Activated T-helper 2 cell treated with anti-CD3 and anti-CD28 coated beads, Interferon-gamma antibody, Interleukin-2, Interleukin-4, amounts not matched to agents 10 μg/mL and 5 μg/mL and 100 μg/mL, durations not matched to agents 14 hours and 24 hours and 36 hours (primary cell): ENCODE results near the gene CFHR2. TPM values are rescaled to one million over a fixed set of nuclear protein-coding genes. Genes with fewer than 3 reads are reported as not detected.
"Not testable (repeated sequence)": the region's sequence is repeated elsewhere in the genome, so short reads cannot be mapped to it uniquely, and the experiment has no call there.

Experiments
- DNase-seq: peaks from one replicate; pipeline ENCODE4 v3.0.0; 2021; ENCODE audit warnings: low spot score
- H3K27ac Mint-ChIP-seq: one replicate; pipeline ENCODE4 v1.8.0; 2021; ENCODE audit warnings: mixed read lengths
- H3K27me3 Mint-ChIP-seq: one replicate; pipeline ENCODE4 v1.8.0; 2021; ENCODE audit warnings: low read depth, mixed read lengths
- H3K36me3 Mint-ChIP-seq: one replicate; pipeline ENCODE4 v1.8.0; 2021; ENCODE audit warnings: low read depth, mixed read lengths
- H3K4me1 Mint-ChIP-seq: one replicate; pipeline ENCODE4 v1.8.0; 2021; ENCODE audit warnings: low read depth, mixed read lengths
- H3K4me3 Mint-ChIP-seq: one replicate; pipeline ENCODE4 v1.8.0; 2021; ENCODE audit warnings: low read depth, mild to moderate bottlenecking, moderate library complexity, mixed read lengths
- H3K9me3 Mint-ChIP-seq: one replicate; pipeline ENCODE4 v1.8.0; 2021; ENCODE audit warnings: mixed read lengths
- intact Hi-C: fragments of 100-400 bp; cut with micrococcal nuclease; formaldehyde crosslinking; loops from one replicate; pipeline ENCODE4 v1.15.1; 2023
- total RNA-seq: library from RNA; stranded (reverse); gene quantifications from 2 replicates; pipeline ENCODE4 v1.2.3, GENCODE V29; 2022

The CFHR2 gene
- not detected in 2 replicates for total RNA-seq

DNA sequence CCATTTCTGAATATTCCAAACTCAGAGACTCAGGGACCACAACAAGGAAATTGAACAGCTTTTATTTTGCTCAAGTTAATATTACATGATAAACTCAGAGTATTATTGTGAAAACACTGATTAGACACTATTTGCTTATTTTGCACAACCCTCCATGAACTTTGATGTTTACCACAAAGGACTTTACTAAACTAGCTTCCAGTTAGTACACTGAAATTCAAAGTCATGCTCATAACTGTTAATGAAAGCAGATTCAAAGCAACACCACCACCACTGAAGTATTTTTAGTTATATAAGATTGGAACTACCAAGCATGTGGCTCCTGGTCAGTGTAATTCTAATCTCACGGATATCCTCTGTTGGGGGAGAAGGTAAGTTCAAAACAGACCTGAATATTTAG is at the start of gene CFHR2:
TSS of gene CFHR2 (plus strand) at position 171 of the 400 bp plus-strand sequence. CDS start at position 314, 143 bp downstream.
- not testable (repeated sequence) for H3K36me3 Mint-ChIP-seq, H3K4me3 Mint-ChIP-seq, DNase-seq, H3K27ac Mint-ChIP-seq, H3K4me1 Mint-ChIP-seq, H3K27me3 Mint-ChIP-seq, H3K9me3 Mint-ChIP-seq
- intact Hi-C loops, result loop anchor here (10.0 kb wide), 1 partner anchor 129 kb away; the partner anchor contains the start of gene CFHR1

DNA sequence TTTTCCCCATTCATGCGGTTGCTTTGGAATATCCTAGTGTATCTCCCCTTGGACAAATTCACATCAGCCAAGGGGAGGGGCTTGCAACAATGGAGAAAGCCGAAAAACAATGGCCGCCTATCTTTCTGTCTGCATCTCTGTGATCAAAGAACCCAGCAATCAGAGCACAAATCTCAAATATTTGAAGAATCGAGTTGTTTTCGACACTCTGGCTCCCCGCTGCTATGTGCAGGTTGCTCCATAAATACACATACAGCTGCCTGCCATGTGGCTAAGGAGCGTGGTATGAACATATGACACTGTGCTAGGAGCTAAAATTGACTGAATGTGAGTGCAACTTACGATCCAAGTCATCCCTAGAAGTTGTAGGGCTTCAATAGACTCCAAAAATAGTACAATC is 47.2 kb upstream of the CFHR2 start:
- Mint-ChIP-seq H3K4me3 (no peak overlapping the region), H3K27me3 (peaks cover 4% of the 10 kb centered on the region), H3K9me3 (no peaks in the 10 kb centered on the region), H3K4me1 (no peaks in the 10 kb centered on the region), H3K27ac (no peak overlapping the region), H3K36me3 (no peaks in the 10 kb centered on the region)
- intact Hi-C loops, result no loop called here
- DNase-seq, result no peak

DNA sequence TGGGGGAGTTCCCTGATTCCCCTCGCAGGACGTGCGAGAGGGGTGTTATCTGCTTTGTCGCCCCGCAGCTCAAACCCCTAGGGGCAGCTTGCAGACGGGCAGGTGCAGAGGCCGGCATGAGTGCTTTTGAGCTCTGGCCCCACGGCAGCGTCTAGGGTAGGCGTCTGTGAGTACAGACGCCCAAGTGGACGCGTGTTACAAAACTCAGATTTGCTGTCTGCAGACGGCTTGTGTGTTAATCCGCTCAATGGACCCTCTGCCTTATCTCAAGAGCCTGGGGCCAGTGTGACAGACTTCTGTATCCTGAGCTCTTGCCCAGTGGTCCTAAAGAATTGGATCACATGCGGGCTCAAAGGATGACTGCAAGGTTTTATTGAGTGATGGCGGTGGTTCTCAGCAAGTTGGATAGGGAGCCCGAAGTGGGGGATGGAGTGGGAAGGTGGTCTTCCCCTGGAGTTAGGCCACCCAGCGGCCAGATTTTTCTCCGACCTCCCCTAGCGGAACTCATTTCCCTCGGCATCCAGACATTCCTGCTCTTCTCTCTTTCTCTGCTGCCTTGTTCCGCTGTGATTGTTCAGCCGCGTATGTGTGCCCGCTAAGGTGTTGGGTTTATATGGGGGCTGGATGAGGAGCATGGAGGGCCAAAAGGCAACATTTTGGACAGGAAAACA is 46.2 kb upstream of the CFHR2 start:
- peaks cover 4% of the 10 kb centered on the region for H3K27me3 Mint-ChIP-seq
- no peaks in the 10 kb centered on the region for H3K4me1 Mint-ChIP-seq
- no peak for DNase-seq
- no peak overlapping the region for H3K27ac Mint-ChIP-seq
- no peaks in the 10 kb centered on the region for H3K9me3 Mint-ChIP-seq
- H3K36me3 Mint-ChIP-seq, result no peaks in the 10 kb centered on the region
- H3K4me3 Mint-ChIP-seq, result no peak overlapping the region
- intact Hi-C loops, result no loop called here

DNA sequence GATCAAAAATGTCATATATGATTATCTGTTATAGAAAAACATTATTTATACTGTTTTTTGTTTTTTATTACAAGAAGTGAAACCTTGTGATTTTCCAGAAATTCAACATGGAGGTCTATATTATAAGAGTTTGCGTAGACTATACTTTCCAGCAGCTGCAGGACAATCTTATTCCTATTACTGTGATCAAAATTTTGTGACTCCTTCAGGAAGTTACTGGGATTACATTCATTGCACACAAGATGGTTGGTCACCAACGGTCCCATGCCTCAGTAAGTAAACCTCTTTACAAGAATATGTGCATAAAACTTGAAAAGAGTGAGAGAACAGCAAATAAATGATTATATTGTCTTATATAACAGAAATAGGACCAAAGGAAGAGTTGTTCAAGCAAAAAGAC is 41.2 kb upstream of the CFHR2 start:
- Mint-ChIP-seq H3K4me3 (no peak overlapping the region), H3K27me3 (peaks cover 4% of the 10 kb centered on the region), H3K36me3 (no peaks in the 10 kb centered on the region), H3K9me3 (no peaks in the 10 kb centered on the region), H3K4me1 (no peaks in the 10 kb centered on the region), H3K27ac (no peak overlapping the region)
- DNase-seq, result no peak
- intact Hi-C loops, result no loop called here

DNA sequence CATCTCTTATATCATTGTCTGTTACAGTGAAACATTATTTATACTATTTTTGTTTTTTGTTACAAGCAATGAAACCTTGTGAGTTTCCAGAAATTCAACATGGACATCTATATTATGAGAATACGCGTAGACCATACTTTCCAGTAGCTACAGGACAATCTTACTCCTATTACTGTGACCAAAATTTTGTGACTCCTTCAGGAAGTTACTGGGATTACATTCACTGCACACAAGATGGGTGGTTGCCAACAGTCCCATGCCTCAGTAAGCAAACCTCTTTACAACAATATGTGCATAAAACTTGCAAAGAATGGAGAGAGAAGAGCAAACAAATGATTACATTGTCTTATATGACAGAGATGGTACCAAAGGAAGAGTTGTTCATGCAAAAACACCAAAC is 33.3 kb upstream of the CFHR2 start:
- H3K36me3 Mint-ChIP-seq, result no peaks in the 10 kb centered on the region
- no peak for DNase-seq
- H3K4me1 Mint-ChIP-seq, result no peaks in the 10 kb centered on the region
- H3K9me3 Mint-ChIP-seq, result no peaks in the 10 kb centered on the region
- H3K27me3 Mint-ChIP-seq, result no peaks in the 10 kb centered on the region
- H3K27ac Mint-ChIP-seq, result no peak overlapping the region
- intact Hi-C loops, result no loop called here
- H3K4me3 Mint-ChIP-seq, result no peak overlapping the region

DNA sequence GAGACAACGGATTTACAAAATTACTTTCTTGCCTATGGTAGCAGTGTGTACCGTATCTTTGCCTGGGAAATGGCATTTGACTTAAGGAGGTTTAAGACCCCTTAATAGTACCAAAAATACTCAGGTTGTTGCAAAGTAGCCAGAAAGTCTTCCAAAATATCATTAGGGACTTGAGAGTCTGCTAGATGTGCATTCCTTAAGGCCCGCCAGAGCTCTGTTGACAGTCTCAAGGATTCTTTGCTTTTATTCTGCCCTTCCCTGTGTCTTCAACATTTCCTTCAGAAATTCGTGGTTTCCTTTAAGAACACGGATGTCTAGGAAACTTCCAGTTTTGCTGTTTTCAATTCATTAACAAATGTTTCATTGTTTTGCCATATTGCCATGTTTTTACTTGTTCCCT is 31.3 kb upstream of the CFHR2 start:
- DNase-seq, H3K4me3 Mint-ChIP-seq, H3K36me3 Mint-ChIP-seq, H3K27ac Mint-ChIP-seq, H3K4me1 Mint-ChIP-seq, H3K27me3 Mint-ChIP-seq, intact Hi-C loops, H3K9me3 Mint-ChIP-seq: not testable (repeated sequence)

DNA sequence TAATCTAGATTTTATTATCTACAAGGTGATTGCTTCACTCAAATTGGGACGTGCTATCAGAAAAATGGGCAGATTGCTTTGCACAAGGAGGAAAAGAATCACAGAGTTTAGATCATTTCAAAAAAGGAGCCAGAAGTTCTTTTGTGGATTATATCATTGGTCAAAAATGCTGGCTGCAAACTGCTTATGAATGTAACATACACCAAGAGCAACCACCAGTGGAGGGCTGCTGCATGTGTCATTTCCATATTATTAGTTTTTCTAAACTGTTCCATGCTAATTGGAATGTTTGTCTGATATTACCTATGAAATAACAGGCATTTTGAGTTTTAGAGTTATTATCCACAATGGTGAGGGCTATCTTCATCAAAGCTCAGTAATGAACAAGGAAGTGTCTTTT is 16.7 kb upstream of the CFHR2 start:
- H3K9me3 Mint-ChIP-seq, H3K4me3 Mint-ChIP-seq, intact Hi-C loops, H3K36me3 Mint-ChIP-seq, H3K27me3 Mint-ChIP-seq, DNase-seq, H3K27ac Mint-ChIP-seq, H3K4me1 Mint-ChIP-seq: not testable (repeated sequence)

DNA sequence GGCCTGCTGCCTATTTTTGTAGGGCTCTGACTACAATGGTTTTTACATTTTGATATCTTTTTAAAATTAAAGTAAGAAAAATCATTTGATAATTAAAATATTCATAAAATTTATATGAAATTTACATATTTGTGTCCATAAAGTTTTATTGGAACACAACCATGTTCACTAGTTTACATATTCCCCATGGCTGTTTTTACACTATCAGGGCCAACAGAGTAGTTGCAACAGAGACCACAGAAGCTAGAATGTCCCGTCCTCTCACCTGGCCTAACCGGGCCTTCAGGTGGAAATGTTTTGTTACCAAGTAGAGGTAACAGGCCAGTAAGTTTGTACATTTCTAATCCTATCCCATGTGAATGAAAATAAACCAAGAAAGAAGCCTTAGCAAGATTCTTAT is 10.7 kb upstream of the CFHR2 start:
- H3K4me3 Mint-ChIP-seq, H3K9me3 Mint-ChIP-seq, H3K36me3 Mint-ChIP-seq, H3K27me3 Mint-ChIP-seq, DNase-seq, H3K4me1 Mint-ChIP-seq, H3K27ac Mint-ChIP-seq, intact Hi-C loops: not testable (repeated sequence)

DNA sequence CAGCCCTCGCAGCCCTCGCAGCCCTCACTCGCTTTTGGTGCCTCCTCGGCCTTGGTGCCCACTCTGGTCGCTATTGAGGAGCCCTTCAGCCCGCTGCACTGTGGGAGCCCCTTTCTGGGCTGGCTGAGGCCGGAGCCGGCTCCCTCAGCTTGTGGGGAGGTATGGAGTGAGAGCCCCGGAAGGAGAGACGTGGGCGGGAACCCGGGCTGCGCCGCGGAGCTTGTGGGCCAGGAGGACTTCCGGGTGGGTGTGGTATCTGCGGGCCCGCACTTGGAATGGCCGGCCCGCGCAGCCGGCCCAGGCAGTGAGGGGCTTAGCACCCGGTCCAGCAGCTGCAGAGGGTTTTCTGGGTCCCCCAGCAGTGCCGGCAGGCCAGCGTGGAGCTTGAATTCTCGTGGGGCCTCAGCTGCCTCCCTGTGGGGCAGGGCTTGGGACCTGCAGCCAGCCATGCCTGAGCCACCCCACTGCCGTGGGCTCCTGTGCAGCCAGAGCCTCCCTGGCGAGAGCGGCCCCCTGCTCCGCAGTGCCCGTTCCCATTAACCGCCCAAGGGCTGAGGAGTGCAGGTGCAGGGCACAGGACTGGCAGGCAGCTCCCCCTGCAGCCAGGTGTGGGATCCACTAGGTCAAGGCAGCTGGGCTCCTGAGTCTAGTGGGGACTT is 9.9 kb upstream of the CFHR2 start:
- no peak for DNase-seq
- no peaks in the 10 kb centered on the region for H3K9me3 Mint-ChIP-seq
- H3K27ac Mint-ChIP-seq, result no peak overlapping the region
- no peaks in the 10 kb centered on the region for H3K4me1 Mint-ChIP-seq
- H3K27me3 Mint-ChIP-seq, result no peaks in the 10 kb centered on the region
- H3K36me3 Mint-ChIP-seq, result no peaks in the 10 kb centered on the region
- intact Hi-C loops, result no loop called here
- H3K4me3 Mint-ChIP-seq, result no peak overlapping the region

DNA sequence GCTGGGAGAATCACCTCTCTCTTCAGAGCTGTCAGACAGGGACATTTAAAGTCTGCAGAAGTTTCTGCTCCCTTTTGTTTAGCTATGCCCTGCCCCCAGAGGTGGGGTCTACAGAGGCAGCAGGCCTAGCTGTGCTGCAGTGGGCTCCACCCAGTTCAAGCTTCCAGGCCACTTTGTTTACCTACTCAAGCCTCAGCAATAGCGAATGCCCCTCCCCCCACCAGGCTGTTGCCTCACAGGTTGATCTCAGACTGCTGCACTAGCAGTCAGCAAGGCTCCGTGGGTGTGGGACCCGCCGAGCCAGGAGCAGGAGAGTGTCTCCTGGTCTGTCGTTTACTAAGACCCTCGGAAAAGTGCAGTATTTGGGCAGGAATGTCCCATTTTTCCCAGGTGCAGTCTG is 2.1 kb upstream of the CFHR2 start:
- intact Hi-C loops, result loop anchor here (10.0 kb wide), 1 partner anchor 127 kb away; the partner anchor contains the start of gene CFHR1
- H3K9me3 Mint-ChIP-seq, DNase-seq, H3K4me1 Mint-ChIP-seq, H3K27ac Mint-ChIP-seq, H3K27me3 Mint-ChIP-seq, H3K36me3 Mint-ChIP-seq, H3K4me3 Mint-ChIP-seq: not testable (repeated sequence)

DNA sequence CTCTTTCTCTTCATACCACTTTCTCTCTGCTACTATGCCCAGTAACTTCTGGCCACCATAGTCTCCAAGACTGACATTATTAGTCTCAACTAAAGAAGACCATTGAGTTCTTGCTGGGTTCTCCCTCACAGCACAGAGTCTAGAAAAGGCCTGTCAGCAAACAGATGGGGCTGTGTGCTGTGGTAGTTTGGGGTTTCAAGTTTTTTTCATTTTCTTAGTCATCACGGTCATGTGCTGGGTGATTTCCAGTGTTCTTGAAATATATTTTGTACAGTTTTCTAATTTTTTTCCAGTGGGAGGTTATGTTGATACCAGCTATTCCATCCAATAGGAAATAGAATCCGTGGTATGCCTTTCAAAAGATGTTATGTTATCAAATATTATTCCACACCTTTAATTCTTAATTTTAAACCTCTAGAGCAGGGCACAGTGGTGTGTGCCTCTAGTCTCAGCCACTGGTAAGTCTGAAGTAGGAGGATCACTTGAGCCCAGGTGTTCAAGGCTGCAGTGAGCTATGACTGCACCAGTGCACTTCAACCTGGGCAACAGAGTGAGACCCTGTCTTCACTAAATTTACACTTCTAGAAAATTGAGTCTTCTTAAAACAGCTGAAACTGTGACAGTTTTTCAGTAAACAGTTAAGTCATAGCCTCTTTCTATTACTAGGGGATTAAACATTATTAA is 8.3 kb downstream of the CFHR2 start:
- Mint-ChIP-seq H3K9me3 (no peaks in the 10 kb centered on the region), H3K4me1 (no peaks in the 10 kb centered on the region), H3K27ac (no peak overlapping the region), H3K27me3 (no peaks in the 10 kb centered on the region), H3K4me3 (no peak overlapping the region), H3K36me3 (no peaks in the 10 kb centered on the region)
- DNase-seq, result no peak
- intact Hi-C loops, result loop anchor here (10.0 kb wide), 1 partner anchor 157 kb away; no protein-coding TSS in a partner anchor

DNA sequence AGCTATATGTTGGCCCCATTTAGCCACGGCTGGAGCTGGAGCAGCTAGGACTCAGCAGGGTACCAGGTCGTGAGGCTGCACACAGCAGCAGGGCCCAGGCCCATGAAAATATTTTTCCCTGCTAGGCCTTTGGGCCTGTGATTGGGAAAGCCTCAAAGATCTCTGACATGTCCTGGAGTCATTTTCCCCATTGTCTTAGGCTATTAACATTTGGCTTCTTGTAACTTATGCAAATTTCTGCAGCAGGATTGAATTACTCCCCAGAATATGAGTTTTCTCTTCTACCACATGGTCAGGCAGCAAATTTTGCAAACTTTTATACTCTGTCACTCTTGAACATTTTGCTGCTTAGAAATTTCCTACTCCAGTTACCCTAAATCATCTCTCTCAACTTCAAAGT is 11.2 kb downstream of the CFHR2 start:
- intact Hi-C loops, result loop anchor here (10.0 kb wide), 1 partner anchor 160 kb away; no protein-coding TSS in a partner anchor
- Mint-ChIP-seq H3K27ac (no peak overlapping the region), H3K27me3 (no peaks in the 10 kb centered on the region), H3K36me3 (no peaks in the 10 kb centered on the region), H3K4me1 (no peaks in the 10 kb centered on the region), H3K9me3 (no peaks in the 10 kb centered on the region), H3K4me3 (no peak overlapping the region)
- DNase-seq, result no peak

DNA sequence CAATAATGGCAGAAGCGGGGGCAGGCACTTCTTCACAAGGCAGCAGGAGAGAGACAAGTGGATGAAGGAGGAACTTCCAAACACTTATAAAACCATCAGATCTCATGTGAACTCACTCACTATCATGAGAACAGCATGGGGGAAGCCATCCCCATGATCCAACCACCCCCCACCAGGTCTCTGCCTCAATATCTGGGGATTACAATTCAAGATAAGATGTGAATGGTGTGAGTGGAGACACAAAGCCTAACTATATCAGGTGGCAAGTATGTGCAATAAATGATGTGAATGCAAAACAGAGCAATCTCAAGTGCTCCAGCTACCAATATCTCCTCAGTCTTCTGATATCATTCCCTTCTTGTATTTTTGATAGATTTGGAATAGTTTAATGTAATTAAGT is 12.4 kb downstream of the CFHR2 start:
- no peak overlapping the region for H3K27ac Mint-ChIP-seq
- no peaks in the 10 kb centered on the region for H3K9me3 Mint-ChIP-seq
- no peak for DNase-seq
- H3K36me3 Mint-ChIP-seq, result no peaks in the 10 kb centered on the region
- intact Hi-C loops, result loop anchor here (10.0 kb wide), 1 partner anchor 161 kb away; no protein-coding TSS in a partner anchor
- H3K4me1 Mint-ChIP-seq, result no peaks in the 10 kb centered on the region
- H3K27me3 Mint-ChIP-seq, result no peaks in the 10 kb centered on the region
- no peak overlapping the region for H3K4me3 Mint-ChIP-seq
